HG03378 (cell line): ENCODE data around the gene CST5.
A peak's percentile ranks its signal among the peaks of the same experiment; 100 is the strongest.
"Not testable (repeated sequence)": the region's sequence is repeated elsewhere in the genome, so short reads cannot be mapped to it uniquely, and the experiment has no call there.

ENCODE experiments used
- ATAC-seq: cut with Tn5 transposase; IDR thresholded peaks from one replicate; pipeline ENCODE4 v1.9.1; 2021; ENCODE audit warnings: mild to moderate bottlenecking, moderate library complexity; ENCODE audit not compliant: unreplicated experiment

CST5 gene

GRCh38 chr20:23890867-23891266, 11.3 kb upstream of the CST5 start:
- not testable (repeated sequence) for ATAC-seq

- ATAC-seq, result peak; percentile 78
Observed at GRCh38 chr20:23889775-23890187, 10.2 kb upstream of the CST5 start.

- no peak for ATAC-seq
Observed at GRCh38 chr20:23887856-23888255, 8.3 kb upstream of the CST5 start.

GRCh38 chr20:23884771-23885162, 5.2 kb upstream of the CST5 start:
- no peak for ATAC-seq

GRCh38 chr20:23884136-23884770, 4.7 kb upstream of the CST5 start:
- no peak for ATAC-seq

- no peak for ATAC-seq
Observed at GRCh38 chr20:23881371-23881770, 1.8 kb upstream of the CST5 start.

- ATAC-seq, result no peak
Observed at GRCh38 chr20:23880417-23880816, 869 bp upstream of the CST5 start.

- ATAC-seq, result no peak
Observed at GRCh38 chr20:23879811-23880374, 345 bp upstream of the CST5 start.

GRCh38 chr20:23878787-23879186, 761 bp downstream of the CST5 start:
- no peak for ATAC-seq

- ATAC-seq, result not testable (repeated sequence)
Observed at GRCh38 chr20:23878016-23878542, 1.5 kb downstream of the CST5 start.

- ATAC-seq, result no peak
Observed at GRCh38 chr20:23877524-23877923, 2.0 kb downstream of the CST5 start.

- no peak for ATAC-seq
Observed at GRCh38 chr20:23875606-23876237, 3.8 kb downstream of the CST5 start.

GRCh38 chr20:23874747-23875146, 4.8 kb downstream of the CST5 start:
- peak; percentile 46 for ATAC-seq

GRCh38 chr20:23873370-23874015, 6.1 kb downstream of the CST5 start:
- ATAC-seq, result no peak

- no peak for ATAC-seq
Observed at GRCh38 chr20:23872065-23872464, 7.5 kb downstream of the CST5 start.

GRCh38 chr20:23870461-23870860, 9.1 kb downstream of the CST5 start:
- no peak for ATAC-seq

GRCh38 chr20:23869520-23869919, 10.0 kb downstream of the CST5 start:
- ATAC-seq, result no peak

- ATAC-seq, result no peak
Observed at GRCh38 chr20:23868321-23868720, 11.2 kb downstream of the CST5 start.

GRCh38 chr20:23867152-23867776, 12.3 kb downstream of the CST5 start:
- ATAC-seq, result no peak

- not testable (repeated sequence) for ATAC-seq
Observed at GRCh38 chr20:23860771-23861170, 18.8 kb downstream of the CST5 start.

- no peak for ATAC-seq
Observed at GRCh38 chr20:23857962-23858595, 21.5 kb downstream of the CST5 start.
